H1 (cell line): ENCODE data around the gene ARMC10.

ENCODE experiments used
- JUN ChIP-seq: IDR thresholded peaks from 2 replicates; pipeline ENCODE4 v1.6.1; 2011; ENCODE audit warnings: low read depth, mild to moderate bottlenecking, improper control_type of control experiment, low read length
- POLR2A ChIP-seq, 2 experiments: IDR thresholded peaks; 1 replicate in 1 of 2; 2 replicates in 1 of 2; pipeline ENCODE4 v1.6.1; 2011; ENCODE audit warnings: low read depth in 2 of 2, low read length in 2 of 2, mild to moderate bottlenecking in 2 of 2; ENCODE audit errors: control extremely low read depth in 1 of 2

GRCh38 chr7:103071000-103071399 lies 3.9 kb upstream of the ARMC10 start:
- no peak for TF ChIP-seq JUN
- TF ChIP-seq POLR2A (IDR thresholded peaks at IDR 0.05; ENCODE audit: control extremely low read depth in 1 of 2, low read depth in 2 of 2, low read length in 2 of 2) = no peak
